ENCODE data around the gene OR2A25. TPM values are rescaled to one million over a fixed set of nuclear protein-coding genes. Genes with fewer than 3 reads are reported as not detected.

The OR2A25 gene
- polyA plus RNA-seq, 1 of the 3 experiments (the other 2 are of a cell fraction): not detected

DNA sequence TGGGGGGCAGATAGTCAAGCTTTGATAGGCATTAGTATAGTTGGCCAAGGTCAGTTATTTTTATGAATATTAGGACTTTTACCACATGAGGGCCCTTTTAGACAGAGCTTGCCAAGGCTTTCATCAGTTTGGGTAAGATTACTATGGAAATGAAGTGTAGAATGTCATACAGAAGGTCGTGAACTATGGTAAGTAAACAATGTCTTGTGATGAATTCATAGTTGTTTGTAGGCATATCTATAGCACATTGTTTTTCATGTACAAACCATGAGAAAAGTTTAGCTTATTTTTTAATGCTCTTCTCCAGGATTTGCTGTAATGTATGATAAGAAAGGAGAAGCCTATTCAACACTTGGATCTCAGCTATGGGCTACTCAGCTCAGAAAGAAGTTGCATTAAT is 44.0 kb downstream of the OR2A25 start:
- DNase-seq: no peak
- H4K20me1 ChIP-seq (ENCODE audit: insufficient read depth): no peaks in the 10 kb centered on the region
- no peak for TF ChIP-seq TEAD4 (IDR thresholded peaks at IDR 0.05; ENCODE audit: borderline replicate concordance, insufficient read depth)
- TF ChIP-seq, protein P1, sequence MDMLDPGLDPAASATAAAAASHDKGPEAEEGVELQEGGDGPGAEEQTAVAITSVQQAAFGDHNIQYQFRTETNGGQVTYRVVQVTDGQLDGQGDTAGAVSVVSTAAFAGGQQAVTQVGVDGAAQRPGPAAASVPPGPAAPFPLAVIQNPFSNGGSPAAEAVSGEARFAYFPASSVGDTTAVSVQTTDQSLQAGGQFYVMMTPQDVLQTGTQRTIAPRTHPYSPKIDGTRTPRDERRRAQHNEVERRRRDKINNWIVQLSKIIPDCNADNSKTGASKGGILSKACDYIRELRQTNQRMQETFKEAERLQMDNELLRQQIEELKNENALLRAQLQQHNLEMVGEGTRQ (IDR thresholded peaks at IDR 0.05; ENCODE audit: borderline replicate concordance, low read depth, low read length): no peak
- TF ChIP-seq RAD21 (IDR thresholded peaks at IDR 0.05; ENCODE audit: low read length): no peak
- no peak for TF ChIP-seq GATA2 (CRISPR knock-in tag; IDR thresholded peaks at IDR 0.05)
- TF ChIP-seq GABPA (IDR thresholded peaks at IDR 0.05; ENCODE audit: low read depth): no peak
- no peak for TF ChIP-seq JUND (IDR thresholded peaks at IDR 0.05)
- no peak for TF ChIP-seq ELF1 (IDR thresholded peaks at IDR 0.05)
- no peak for TF ChIP-seq FOXJ3 (CRISPR knock-in tag; IDR thresholded peaks at IDR 0.05)
- no peak for TF ChIP-seq EP300 (IDR thresholded peaks at IDR 0.05; ENCODE audit: borderline replicate concordance in 1 of 2, low read depth in 1 of 2, low read length in 1 of 2)
- no peak for TF ChIP-seq NFIC (IDR thresholded peaks at IDR 0.05; ENCODE audit: borderline replicate concordance)
- no peak for TF ChIP-seq TAF1 (IDR thresholded peaks at IDR 0.05; ENCODE audit: borderline replicate concordance, low read depth, low read length)
- TF ChIP-seq, protein P2, sequence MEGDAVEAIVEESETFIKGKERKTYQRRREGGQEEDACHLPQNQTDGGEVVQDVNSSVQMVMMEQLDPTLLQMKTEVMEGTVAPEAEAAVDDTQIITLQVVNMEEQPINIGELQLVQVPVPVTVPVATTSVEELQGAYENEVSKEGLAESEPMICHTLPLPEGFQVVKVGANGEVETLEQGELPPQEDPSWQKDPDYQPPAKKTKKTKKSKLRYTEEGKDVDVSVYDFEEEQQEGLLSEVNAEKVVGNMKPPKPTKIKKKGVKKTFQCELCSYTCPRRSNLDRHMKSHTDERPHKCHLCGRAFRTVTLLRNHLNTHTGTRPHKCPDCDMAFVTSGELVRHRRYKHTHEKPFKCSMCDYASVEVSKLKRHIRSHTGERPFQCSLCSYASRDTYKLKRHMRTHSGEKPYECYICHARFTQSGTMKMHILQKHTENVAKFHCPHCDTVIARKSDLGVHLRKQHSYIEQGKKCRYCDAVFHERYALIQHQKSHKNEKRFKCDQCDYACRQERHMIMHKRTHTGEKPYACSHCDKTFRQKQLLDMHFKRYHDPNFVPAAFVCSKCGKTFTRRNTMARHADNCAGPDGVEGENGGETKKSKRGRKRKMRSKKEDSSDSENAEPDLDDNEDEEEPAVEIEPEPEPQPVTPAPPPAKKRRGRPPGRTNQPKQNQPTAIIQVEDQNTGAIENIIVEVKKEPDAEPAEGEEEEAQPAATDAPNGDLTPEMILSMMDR (IDR thresholded peaks at IDR 0.05): no peak
- H3K9me2 ChIP-seq: no peaks in the 10 kb centered on the region
- H3K4me3 ChIP-seq (ENCODE audit: low read depth in 2 of 2, low read length in 1 of 2): no peak overlapping the region
- H3F3A ChIP-seq (replicated peaks; ENCODE audit: insufficient read depth): no peaks in the 10 kb centered on the region
- no peaks in the 10 kb centered on the region; a peak in 1 of 4 replicates for H3K4me1 ChIP-seq (ENCODE audit: control insufficient read depth in 1 of 2, insufficient read depth in 2 of 2, low read depth in 1 of 2, low read length in 1 of 2)
- POLR2A ChIA-PET: no interaction called here
- H3K27ac ChIP-seq (ENCODE audit: low read depth in 2 of 2, low read length in 1 of 2): no peak overlapping the region
- no peaks in the 10 kb centered on the region for H3K9me3 ChIP-seq
- H3K36me3 ChIP-seq (replicated peaks in 1 of 2; ENCODE audit: control insufficient read depth in 1 of 2, insufficient read depth in 2 of 2, low read length in 1 of 2): no peaks in the 10 kb centered on the region
- no peak overlapping the region for H3K9ac ChIP-seq
- no peak overlapping the region for H3K4me2 ChIP-seq
- CTCF ChIA-PET: interaction anchor here (0.7 to 1.0 kb wide), 2 partner anchors 14 to 21 kb away, joined by 3 to 4 read pairs; no protein-coding TSS in a partner anchor
- 0% methylated on average over 1 of the region's 1 CpG for WGBS (ENCODE audit: low lambda C conversion rate)
- no peak overlapping the region for H2AFZ ChIP-seq (ENCODE audit: low read depth)
- no peaks in the 10 kb centered on the region; the same call in 1 of the 2 replicates for H3K27me3 ChIP-seq (ENCODE audit: insufficient read depth)
- H3K79me2 ChIP-seq (ENCODE audit: insufficient read depth): no peaks in the 10 kb centered on the region

DNA sequence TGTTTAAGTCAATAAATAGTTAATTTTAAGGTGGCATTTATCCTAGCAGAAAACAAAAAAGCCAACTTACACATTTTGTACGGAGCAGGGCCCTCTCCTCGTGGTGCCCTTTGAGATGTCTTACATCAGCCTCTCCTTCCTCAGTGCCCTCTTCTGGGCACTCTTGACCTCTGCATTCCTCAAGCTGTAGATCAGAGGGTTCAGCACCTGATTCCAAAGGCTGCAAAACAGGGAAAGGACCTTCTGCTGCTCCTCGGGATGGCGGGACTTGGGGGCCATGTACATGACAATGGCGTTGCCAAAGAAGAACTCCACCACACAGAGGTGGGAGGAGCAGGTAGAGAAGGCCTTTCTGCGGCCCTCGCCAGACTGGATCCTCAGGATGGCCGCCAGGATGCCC is 48.7 kb downstream of the OR2A25 start:
- no peak overlapping the region for H3K4me2 ChIP-seq
- CTCF ChIA-PET: no interaction called here
- H3K36me3 ChIP-seq (replicated peaks in 1 of 2; ENCODE audit: control insufficient read depth in 1 of 2, insufficient read depth in 2 of 2, low read length in 1 of 2): no peaks in the 10 kb centered on the region
- no peak for DNase-seq
- POLR2A ChIA-PET: no interaction called here
- no peaks in the 10 kb centered on the region for H3K9me3 ChIP-seq
- no peaks in the 10 kb centered on the region; a peak in 1 of 4 replicates for H3K4me1 ChIP-seq (ENCODE audit: control insufficient read depth in 1 of 2, insufficient read depth in 2 of 2, low read depth in 1 of 2, low read length in 1 of 2)
- no peaks in the 10 kb centered on the region for H3K27me3 ChIP-seq (ENCODE audit: insufficient read depth)
- WGBS (ENCODE audit: low lambda C conversion rate): 1% methylated on average over 8 of the region's 8 CpGs
- no peak overlapping the region for H3K27ac ChIP-seq (ENCODE audit: low read depth in 2 of 2, low read length in 1 of 2)
- no peak overlapping the region for H3K9ac ChIP-seq
- H3K79me2 ChIP-seq (ENCODE audit: insufficient read depth): no peaks in the 10 kb centered on the region
- H4K20me1 ChIP-seq (ENCODE audit: insufficient read depth): no peaks in the 10 kb centered on the region
- no peaks in the 10 kb centered on the region for H3F3A ChIP-seq (replicated peaks; ENCODE audit: insufficient read depth)
- no peak for TF ChIP-seq NFIC (IDR thresholded peaks at IDR 0.05; ENCODE audit: borderline replicate concordance)
- no peak for TF ChIP-seq NRF1 (IDR thresholded peaks at IDR 0.05; ENCODE audit: low read depth, low read length)
- no peak for TF ChIP-seq MXI1 (IDR thresholded peaks at IDR 0.05; ENCODE audit: low read depth, low read length)
- no peak for TF ChIP-seq EZH2phosphoT487 (IDR thresholded peaks at IDR 0.05; ENCODE audit: borderline replicate concordance, low read depth)
- TF ChIP-seq, protein P1 (IDR thresholded peaks at IDR 0.05; ENCODE audit: borderline replicate concordance, low read depth, low read length): no peak
- TF ChIP-seq, protein P2 (IDR thresholded peaks at IDR 0.05): no peak
- no peak for TF ChIP-seq TCF12 (IDR thresholded peaks at IDR 0.05)
- no peak for TF ChIP-seq RAD21 (IDR thresholded peaks at IDR 0.05; ENCODE audit: low read length)
- TF ChIP-seq FOXM1 (IDR thresholded peaks at IDR 0.05; ENCODE audit: low read depth): no peak
- TF ChIP-seq GABPA (IDR thresholded peaks at IDR 0.05; ENCODE audit: low read depth): no peak
- H3K4me3 ChIP-seq (ENCODE audit: low read depth in 2 of 2, low read length in 1 of 2): no peak overlapping the region; a peak in 1 of 4 replicates
- H2AFZ ChIP-seq (ENCODE audit: low read depth): no peak overlapping the region
- no peaks in the 10 kb centered on the region for H3K9me2 ChIP-seq
